ENCODE data around the gene GAPDH.

- TF ChIP-seq POLR2A (IDR thresholded peaks at IDR 0.05) (no peak), CTCF (IDR thresholded peaks at IDR 0.05) (no peak), POLR2AphosphoS5 (IDR thresholded peaks at IDR 0.05) (no peak)
These were observed 5.6 kb upstream of the GAPDH start for GRCh38 chr12:6528539-6529235.

Data from stomach (tissue), 4 donors.